Measurements from ENCODE around the gene SMCO2.

The SMCO2 gene

DNA sequence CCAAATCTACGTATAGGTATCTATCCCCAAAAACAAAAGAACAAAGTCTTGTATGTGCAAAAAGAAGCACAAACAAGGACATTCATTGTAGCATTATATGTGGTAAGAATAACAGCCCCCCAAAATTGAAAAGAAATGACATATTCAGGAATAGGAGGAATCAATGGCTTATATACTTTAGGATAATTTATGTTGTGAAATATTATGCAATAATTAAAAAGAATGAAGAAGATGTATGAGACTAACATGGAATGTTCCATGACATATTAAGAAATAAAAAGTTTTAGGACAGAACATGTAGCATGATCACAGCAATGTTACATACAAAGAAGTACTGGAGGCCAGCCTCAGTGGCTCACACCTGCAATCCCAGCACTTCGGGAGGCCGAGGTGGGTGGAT lies 9.1 kb downstream of the SMCO2 start:
- DNase-seq = no peak

DNA sequence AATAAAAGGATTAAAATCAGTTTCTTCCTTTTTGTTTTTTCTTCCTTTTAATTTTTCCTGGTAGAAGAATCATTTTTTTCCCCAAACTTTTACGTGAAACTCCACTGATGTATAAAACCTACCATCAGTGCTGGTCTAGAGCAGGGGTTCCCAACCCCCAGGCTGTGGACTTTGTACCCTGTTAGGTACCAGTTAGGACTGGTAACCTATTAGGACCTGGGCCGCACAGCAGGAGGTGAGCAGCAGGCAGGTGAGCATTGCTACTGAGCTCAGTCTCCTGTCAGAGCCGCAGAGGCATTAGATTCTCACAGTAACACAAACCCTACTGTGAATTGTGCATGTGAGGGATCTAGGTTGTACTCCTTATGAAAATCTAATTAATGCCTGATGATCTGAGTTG lies 10.1 kb downstream of the SMCO2 start:
- no peak for DNase-seq

DNA sequence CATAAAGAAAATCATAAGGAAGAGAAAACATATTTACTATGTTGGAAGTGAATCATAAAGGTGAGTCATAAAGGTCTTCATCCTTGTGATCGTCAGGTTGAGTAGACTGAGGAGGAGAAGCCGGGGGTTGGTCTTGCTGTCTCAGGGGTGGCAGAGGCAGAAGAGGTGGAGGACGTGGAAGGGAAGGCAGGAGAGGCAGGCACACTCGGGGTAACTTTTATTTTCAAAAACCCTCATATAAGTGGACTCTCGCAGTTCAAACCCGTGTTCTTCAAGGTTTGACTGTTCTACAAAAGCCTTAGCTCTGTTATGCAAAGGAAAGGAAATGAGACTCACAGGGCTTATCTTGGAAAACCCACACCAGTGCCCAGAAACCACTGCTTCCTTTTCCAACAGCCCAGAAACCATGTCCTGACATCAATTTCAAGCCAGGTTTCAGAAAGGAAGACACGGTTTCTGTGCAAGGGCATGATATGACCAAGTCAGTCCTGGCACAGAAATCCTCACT lies 14.0 kb downstream of the SMCO2 start:
- DNase-seq = peak; percentile 84

DNA sequence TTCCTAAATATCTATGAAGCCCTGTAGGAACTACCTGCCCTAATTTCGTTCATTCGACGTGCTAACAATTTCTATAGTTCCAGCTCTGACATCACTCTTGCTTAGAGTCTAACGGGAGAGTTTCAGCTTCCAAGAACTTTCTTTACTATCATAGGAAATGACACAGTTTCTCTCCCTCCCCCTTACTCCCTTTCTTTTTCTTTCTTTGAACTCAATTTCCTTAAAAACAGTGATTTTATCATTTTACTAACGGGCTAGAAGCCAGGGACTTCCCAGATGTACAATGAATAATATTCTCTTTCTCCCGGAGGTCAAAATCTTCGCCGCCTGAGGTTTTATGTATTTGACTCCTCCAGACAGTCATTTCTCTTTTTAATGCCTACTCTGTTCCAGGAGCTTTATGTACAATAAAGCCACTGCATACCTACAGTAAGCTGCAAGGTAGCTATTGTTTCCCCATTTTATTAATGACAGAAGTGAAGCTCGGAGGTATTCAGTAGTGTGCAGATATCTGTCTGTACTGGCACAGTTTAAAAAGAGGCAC lies 15.7 kb downstream of the SMCO2 start:
- DNase-seq = peak; percentile 59

DNA sequence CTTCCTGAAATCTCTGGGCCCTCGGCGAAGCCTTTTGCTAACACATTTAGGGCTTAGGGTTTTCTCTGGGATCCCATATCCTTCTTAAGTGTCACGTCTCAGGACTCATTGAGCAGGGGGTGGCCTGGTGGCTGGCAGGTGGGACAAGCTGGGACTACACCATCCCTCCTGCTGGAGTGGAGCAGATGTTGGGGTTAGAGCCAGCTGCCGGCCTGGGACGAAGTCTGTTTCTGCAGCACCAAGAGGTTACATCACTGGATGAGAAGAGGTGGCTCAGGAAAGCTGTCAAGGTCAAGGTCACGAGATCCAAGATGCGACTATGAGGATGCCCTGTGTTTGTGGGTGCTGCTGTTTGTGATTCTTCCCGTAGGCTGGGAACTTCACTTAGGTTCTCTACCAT lies 16.3 kb downstream of the SMCO2 start:
- no peak for DNase-seq

GRCh38 chr12:27463511-27464219 lies 17.1 kb downstream of the SMCO2 start:
- DNase-seq = peak; percentile 51

DNA sequence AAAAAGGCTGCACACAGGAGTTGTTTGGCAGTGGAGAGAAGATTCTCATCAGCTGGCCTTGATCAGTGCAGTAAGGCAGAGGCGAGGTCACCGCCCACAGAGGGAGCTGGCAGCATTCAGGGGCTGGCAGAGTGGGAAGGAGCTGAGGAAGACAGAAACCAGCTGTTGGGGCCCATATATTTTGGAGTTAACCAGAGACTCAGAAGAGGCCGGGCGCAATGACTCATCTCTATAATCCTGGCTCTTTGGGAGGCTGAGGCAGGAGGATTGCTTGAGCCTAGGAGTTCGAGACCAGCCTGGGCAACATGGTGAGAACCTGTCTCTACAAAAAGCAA lies 17.7 kb downstream of the SMCO2 start:
- DNase-seq = peak; percentile 81

- DNase-seq = no peak
Observed at GRCh38 chr12:27467641-27468040, 21.1 kb downstream of the SMCO2 start.

DNA sequence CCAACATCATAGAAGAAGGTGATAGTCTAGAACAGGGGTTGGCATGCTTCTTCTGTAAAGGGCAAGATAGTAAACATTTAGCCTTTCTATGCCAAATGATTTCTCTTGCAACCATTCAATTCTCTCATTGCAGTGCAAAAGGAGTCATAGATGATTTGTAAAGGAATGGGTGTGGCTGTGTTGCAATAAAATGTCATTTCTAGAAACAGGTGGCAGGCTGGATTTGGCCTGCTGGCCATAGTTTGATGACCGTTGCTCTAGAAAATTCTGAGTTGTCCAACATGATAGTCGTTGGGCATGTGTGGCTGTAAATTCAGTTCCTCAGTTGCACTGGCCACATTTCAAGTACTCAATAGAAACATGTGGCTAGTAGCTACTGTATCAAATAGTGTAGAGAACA lies 21.7 kb downstream of the SMCO2 start:
- DNase-seq = no peak

DNA sequence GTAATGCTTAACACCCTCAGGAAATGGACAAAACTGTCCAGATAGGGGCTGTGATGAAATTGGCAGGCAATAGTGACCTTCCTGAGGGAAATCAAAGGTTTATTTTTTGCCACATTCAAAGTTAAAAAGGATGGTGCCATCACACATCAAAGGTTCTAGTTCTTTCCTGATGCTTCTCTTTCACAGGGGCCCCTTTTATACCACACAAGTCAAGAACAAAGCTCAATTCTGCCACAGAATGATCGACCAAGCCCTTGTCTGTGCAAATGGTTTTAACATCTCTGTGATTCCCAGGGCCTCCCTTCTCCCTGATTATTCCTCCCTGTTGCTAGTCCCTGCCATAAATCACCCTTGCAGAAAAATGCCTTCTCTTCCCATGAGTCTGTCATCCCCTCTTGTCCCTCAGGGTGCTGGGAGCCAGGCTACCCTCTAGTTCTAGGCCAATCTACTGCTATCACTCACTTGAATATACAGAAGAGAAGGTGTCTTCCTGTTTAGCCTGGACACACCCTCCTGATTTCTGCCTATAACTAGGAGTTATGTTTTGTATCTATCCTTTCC lies 22.7 kb downstream of the SMCO2 start:
- DNase-seq = no peak

DNA sequence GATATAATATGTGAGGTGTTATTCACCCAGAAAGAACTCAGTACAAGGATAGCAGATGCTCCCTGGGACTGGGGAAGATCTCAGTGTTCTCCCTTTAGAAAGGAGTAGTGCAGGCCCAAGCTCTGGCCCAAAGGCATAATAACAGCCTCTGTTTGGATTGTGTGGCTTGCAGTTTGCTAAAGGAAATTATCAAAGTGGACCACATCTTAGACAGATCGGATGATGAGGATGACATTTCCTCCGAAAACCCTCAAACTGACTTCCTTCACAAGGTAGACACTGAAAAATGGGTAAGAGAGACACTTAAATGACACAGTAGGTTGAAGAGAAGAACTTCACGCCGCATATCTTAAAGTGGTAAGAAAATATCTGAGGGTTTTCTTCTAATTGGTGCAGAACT lies 26.1 kb downstream of the SMCO2 start:
- DNase-seq = no peak

- DNase-seq = no peak
Observed at GRCh38 chr12:27474344-27474743, 27.8 kb downstream of the SMCO2 start.

DNA sequence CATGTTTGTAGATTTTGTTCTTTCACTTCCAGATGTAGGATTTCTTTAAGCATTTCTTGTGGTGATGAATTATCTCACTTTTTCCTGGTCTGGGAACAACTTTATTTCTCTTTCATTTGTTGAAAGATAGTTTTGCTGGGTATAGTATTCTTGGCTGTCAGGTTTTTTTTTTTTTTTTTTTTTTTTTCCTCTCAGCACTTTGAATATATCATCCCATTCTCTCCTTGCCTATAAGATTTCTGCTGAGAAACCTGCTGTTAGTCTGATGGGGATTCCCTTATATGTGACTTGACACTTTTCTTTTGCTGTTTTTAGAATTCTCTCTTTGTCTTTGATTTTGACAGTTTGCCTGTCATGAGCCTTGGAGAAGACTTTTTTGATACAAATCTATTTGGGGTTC lies 30.5 kb downstream of the SMCO2 start:
- no peak for DNase-seq

GRCh38 chr12:27478949-27479348 lies 32.4 kb downstream of the SMCO2 start:
- DNase-seq = no peak

DNA sequence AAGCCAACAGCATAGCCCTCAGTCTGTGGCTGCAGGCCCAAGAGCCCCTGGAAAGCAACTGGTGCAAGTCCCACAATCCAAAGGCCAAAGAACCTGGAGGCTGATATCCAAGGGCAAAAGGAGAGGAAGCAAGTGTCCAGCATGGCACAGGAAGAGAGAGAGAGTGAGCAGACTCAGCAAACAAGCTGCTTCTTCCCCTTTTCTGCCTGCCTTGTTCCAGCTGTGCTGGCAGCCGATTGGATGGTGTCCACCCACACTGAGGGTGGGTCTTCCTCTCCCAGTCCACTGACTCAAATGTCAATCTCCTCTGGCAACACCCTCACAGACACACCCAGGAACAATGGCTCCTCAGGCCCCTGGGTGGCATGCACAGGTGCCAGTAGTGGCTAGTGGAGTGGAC lies 33.5 kb downstream of the SMCO2 start:
- DNase-seq = no peak

- DNase-seq = no peak
Observed at GRCh38 chr12:27486961-27487360, 40.4 kb downstream of the SMCO2 start.

DNA sequence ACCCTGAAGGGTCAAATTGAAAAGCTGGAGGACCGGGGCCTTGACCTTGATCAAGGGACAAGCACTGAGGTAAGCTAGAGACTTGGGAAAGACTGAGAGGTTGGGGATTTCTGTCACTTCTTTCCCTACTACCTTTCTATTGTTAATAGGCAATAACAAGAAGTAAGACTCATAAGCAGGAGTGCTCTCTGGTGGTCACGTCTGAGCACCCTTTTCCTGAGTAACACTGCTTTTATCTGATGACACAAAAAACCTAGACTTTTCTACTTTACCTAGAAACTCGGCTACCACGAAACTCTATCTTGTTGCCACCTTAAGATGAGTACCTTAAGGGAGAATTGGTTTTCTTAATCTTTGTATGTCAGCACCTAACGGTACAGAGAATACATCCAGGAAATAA lies 41.9 kb downstream of the SMCO2 start:
- no peak for DNase-seq

- no peak for DNase-seq
Observed at GRCh38 chr12:27491226-27491625, 44.7 kb downstream of the SMCO2 start.

DNA sequence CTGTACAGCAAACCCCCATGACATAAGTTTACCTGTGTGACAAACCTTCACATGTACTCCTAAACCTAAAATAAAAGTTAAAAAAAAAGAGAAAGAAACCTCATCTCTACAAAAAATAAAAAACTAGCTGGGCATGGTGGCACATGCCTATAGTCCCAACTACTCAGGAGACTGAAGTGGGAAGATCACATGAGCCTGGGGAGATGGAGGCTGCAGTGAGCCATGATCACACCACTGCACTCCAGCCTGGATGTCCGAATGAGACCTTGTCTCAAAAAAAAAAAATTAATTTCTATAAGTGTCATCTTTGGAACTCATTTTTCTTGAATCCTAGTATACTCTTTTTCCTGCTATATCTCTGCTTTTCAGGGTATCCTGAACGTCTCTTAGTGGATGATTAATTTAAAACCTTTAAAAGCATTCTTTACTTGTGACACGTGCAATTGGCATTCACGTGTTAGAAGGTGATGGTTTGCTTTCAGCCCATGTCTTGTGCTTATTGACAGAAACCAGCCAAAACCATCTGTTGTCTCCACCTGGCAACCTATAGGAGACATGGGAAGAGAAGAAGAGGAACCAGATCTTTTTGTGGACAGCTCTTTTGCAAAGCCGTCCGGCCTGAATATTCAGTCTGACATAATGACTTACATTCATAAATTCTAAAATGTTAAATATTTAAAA lies 46.9 kb downstream of the SMCO2 start:
- no peak for DNase-seq

GRCh38 chr12:27497446-27497845 lies 50.9 kb downstream of the SMCO2 start:
- no peak for DNase-seq

- DNase-seq = peak; percentile 87
Observed at GRCh38 chr12:27498149-27498548, 51.6 kb downstream of the SMCO2 start.

GRCh38 chr12:27498761-27499160 lies 52.2 kb downstream of the SMCO2 start:
- peak; percentile 52 for DNase-seq

- DNase-seq = no peak
Observed at GRCh38 chr12:27499377-27499776, 52.8 kb downstream of the SMCO2 start.

GRCh38 chr12:27500546-27500945 lies 54.0 kb downstream of the SMCO2 start:
- DNase-seq = no peak
